NCI-H2171 treated with DMSO at 0.1 percent for 48 hours (cell line): ENCODE measurements around the gene COG2.
A peak's percentile ranks its signal among the peaks of the same experiment; 100 is the strongest.
"Not testable (repeated sequence)": the region's sequence is repeated elsewhere in the genome, so short reads cannot be mapped to it uniquely, and the experiment has no call there.

Experiments
- DNase-seq: peaks from one replicate; lab custom pipeline; 2025; lab: John Stamatoyannopoulos, UW

COG2 gene

DNA sequence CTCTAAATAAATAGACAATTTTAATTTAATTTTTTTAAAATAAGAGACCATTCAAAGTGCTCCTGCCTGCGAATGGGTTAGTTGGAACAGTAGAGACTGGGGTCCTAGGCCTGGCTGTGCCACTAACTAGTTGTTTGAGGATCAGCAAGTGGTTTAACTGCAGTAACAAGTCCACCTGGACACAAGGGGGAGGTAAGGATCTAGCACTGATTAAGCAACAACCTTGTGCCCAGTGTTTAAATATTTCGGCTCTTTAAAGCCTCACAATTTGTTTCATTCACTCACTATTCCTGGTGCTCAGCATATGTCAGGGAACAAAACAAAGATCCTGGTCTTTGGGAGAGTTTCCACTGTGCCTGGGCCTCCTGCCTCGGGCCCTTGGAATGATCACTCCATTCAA lies 73.2 kb downstream of the COG2 start:
- no peak for DNase-seq

- not testable (repeated sequence) for DNase-seq
Measured at GRCh38 chr1:230716453-230716852, 74.2 kb downstream of the COG2 start.

- no peak for DNase-seq
Measured at GRCh38 chr1:230717251-230717650, 75.0 kb downstream of the COG2 start.

- DNase-seq = not testable (repeated sequence)
Measured at GRCh38 chr1:230721849-230722522, 79.7 kb downstream of the COG2 start.

- DNase-seq = no peak
Measured at GRCh38 chr1:230725256-230726012, 83.2 kb downstream of the COG2 start.

DNA sequence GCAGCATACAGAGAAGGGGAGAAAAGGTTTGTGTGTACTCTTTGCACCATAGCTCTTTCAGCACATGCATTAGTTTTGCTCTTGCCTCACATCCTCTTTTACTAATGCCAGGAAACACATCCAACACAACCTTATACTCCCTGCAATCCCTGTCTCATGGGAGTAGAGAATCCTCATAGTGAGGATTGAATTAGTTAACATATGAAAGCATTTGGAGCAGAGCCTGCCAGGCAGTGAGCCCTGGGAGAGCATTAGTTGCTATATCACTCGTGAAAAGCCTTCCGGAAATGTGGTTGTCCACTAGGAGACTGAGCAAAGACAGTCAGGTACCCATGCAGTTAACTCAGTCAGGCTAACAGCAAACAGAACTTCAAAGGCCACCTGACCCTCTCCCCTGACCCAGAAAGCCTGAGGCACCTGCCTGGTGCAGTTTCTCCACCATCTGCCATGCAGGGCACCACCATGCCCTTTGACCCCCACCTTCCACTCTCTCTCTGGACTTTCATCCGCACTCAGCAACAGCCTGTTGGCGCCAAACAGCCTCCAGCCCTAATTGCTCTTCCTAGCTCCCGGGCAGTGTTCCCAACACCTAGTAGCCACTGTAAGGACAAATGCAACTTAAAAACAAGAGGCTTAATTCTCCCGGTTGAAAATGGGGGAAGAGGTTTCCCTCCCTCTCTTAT lies 86.6 kb downstream of the COG2 start:
- DNase-seq = no peak

DNA sequence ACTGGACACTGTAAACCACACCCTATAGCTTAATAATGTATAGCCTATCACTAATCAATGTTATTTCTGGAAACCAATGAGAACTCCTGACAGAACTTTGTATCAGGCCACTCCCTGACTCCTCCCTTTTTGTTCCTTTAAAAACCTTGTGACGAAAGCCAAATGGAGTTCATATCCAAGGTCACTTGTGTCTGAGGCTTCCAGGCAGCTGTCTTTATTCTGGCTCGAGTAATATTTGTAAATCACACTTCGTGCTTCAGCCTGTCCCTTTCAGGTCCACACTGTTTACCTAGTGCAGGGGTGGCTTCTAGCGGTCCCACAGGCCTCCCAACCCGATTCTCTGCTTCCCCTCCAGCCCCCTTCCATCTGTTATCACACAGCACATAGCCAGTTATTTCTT lies 88.7 kb downstream of the COG2 start:
- peak; percentile 43 for DNase-seq

GRCh38 chr1:230735447-230735846 lies 93.2 kb downstream of the COG2 start:
- peak; percentile 94 for DNase-seq

GRCh38 chr1:230737622-230738262 lies 95.5 kb downstream of the COG2 start:
- no peak for DNase-seq

- no peak for DNase-seq
Measured at GRCh38 chr1:230739564-230740290, 97.4 kb downstream of the COG2 start.
